Germinal center (tissue), 1 donor: ENCODE results near the gene KLHL21.
"Not testable (repeated sequence)": the region's sequence is repeated elsewhere in the genome, so short reads cannot be mapped to it uniquely, and the experiment has no call there.

ENCODE experiments used
- DNase-seq: peaks from one replicate; pipeline ENCODE4 v3.0.0; 2012; ENCODE audit warnings: mixed read lengths, low spot score

Gene KLHL21

DNA sequence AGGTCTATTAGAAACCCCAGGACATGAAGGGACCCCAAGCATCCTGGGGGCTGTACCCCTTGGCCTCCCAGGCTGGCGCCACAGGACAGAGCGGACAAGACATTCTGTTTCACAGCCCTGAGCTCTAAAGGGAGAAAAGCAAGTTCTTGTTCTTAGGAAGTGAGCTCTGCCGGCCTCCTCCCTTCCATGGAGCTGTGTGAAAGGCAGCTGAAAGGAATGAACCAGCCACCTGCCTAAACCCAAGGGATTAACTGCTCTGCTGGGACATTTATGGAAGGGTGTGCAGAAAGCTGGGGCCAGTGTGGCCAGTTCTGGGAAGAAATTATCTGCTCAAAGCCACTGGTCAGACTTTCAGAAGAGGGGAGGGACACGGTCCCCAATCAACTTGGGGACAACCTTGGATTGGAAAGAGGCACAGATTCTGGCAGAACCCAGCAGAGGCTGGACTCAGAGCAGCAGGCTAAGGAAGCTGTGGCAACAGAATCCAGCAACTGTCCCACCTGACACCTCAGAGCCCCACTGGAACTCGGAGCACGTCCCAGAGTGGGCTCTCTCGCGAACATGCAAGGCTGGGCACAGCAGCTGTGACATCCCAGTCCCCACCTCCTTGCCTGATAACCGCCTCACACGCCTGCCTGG is 2.1 kb downstream of the KLHL21 start:
- no peak for DNase-seq

DNA sequence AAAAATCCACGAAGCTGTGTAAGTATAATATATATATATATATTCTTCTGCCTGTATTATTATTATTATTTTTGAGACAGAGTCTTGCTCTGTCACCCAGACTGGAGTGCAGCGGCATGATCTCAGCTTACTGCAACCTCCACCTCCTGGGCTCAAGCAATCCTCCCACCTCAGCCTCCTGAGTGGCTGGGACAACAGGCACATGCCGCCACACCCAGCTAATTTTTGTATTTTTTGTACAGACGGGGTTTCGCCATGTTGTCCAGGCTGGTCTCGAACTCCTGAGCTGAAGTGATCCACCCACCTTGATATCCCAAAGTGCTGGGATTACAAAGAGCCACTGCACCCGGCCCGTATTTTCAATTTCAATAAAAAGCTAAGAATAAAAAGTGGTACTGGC is 2.7 kb downstream of the KLHL21 start:
- not testable (repeated sequence) for DNase-seq

DNA sequence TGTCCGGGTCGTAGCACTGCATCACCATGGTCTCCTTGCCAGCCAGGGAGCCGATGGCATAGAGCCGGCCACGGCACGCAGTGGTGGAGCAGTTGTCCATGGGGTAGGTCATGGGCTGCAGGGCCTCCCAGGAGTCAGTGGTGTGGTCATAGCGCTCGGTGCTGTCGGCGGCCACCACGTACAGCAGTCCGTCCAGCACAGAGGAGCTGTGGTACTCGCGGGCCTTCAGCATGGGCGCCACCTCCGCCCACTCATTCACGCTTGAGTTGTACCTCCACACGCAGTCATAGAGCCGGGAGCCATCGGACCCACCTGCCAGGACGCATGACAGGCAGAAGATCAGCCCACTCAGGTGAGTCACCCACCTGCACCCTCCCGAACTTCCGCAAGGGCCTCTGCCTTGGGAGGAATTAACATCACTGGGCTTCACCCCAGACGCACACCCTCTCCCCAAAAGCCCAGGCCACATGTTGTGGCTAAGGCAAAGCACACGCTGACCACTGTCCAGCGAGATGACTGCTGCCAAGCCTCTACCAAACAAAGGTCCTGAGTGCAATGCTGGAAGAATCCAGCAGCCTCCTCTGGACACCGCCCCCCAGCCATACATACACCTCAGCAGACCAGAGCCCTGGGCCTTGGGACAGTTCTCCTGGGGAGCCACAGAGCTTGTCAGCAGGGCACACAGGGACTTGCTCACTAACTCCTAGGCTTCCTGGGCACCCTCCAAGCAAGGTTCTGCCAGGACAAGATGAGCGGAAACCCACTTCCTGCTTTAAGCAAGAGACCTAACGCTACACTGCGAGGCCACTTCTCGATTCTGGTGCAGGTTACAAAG is 3.3 kb downstream of the KLHL21 start:
- peak; percentile 46 for DNase-seq

GRCh38 chr1:6597777-6598131 is 4.9 kb downstream of the KLHL21 start:
- no peak for DNase-seq

DNA sequence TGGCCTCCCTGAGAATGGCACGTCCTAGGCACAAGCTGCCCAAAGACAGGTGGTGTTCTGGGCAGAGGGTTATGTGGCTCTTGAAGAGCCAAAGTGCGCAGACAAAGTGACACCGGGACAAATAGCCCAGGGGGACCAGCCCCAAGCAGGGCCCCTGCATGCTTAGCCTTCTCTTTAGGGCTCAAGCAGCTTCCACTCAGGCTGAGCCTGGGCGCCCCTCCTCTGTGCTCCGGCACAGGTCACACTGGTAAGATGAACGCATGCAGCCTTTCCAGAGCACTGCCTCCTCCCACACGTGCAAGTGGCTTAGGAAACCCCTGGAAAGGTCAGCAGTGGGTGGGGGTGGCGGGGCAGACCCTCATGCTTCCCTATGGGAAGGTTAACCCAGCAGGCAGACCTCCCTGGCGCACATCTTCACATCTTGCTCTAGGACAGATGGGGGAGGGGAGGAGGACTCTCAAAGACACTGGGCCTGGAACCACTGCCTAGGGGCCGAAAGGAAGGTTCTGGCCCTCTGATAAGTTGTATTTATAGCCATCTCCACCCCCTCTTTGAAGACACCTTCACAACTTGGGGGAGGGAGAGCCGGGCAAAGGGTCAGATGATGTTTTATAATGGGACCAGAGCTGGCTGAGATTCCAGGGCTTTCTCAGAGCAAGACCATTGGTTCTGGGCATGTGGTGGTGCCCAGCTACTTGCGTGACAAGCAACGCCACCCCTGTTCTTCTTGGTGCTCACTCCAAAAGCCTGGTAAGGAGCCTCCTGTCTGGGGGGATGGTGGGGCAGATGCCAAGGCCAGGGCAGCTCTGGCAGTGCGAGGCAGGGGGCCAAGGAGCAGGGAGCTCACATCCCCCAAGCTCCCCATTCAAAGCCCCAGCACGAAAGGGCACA is 5.5 kb downstream of the KLHL21 start:
- no peak for DNase-seq

- DNase-seq: no peak
Observed at GRCh38 chr1:6596351-6596750, 6.3 kb downstream of the KLHL21 start.

- DNase-seq: no peak
Observed at GRCh38 chr1:6594977-6595740, 7.5 kb downstream of the KLHL21 start.

- DNase-seq: no peak
Observed at GRCh38 chr1:6593810-6594209, 8.9 kb downstream of the KLHL21 start.

DNA sequence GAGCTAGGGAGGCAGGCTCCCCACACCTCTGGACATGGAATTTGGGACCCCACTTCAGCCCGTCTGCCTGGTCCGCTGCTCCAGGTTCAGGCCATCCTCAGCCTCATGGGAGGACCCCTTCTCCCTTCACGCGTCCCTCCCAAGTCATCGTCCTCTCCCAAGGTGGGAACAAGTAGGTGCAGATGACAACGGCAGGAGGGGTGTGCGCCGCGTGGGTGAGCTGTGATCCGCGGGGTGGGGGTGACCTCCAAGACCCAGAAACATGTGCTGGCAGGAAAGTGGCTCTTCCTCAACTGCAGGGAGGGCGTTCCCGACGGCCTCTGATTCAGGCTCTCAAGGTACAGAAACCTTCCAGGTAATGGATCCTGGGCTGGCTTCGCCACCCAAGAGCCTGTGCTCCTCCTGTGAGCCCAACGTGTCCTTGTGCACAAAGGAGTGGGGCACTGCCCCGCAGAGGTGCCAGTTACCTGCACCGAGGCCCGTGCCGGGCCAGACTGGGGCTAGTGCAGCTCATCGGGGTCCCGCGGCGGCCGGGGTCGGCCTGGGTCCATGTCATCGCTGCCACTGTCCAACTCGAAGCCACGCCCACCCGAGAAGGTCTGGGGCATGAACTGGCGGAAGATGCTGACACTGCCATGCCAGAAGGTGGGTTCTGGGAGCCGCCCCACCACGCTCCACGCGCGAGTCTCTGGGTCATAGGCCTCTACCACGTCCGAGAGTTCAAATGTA is 9.6 kb downstream of the KLHL21 start:
- DNase-seq: no peak

DNA sequence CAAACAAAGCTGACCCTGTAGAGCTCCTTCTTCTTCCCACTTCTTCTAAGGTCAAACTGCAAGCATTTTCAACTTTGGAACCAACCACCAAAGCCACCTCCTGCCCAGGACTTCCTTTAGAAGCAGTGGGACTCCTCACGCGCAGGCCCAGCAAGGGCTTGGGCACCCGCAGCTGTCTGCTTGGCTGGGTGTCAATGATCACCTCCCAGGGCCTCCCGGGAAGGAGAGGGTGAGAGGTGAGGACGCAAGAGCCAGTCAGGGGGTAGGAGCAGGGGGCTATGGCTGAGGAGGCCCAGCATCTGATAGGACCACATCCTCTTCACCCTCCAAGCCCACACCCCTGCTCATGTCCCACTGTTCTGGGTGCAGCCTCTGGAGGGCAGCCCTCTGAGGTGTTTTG is 10.2 kb downstream of the KLHL21 start:
- DNase-seq: no peak

- DNase-seq: no peak
Observed at GRCh38 chr1:6591644-6592043, 11.0 kb downstream of the KLHL21 start.

DNA sequence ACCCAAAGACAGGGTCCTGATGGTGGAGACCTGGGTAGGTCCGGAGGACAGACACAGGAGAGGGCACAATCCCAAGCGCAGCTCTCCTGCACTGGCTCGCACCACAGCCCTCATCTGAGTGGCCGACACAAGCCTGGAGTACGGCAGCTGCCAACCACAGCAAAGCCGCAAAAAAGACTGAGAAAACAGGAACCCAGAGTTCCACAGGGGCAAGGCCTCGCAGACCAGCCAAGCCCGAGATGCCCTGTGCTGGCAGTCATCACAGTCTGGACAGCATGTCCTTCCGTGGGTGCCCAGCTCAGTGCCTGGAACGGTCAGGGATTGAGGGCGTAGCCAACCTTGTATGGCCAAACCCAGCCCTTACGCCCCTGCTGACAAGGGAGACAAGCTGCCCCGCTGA is 11.4 kb downstream of the KLHL21 start:
- no peak for DNase-seq

DNA sequence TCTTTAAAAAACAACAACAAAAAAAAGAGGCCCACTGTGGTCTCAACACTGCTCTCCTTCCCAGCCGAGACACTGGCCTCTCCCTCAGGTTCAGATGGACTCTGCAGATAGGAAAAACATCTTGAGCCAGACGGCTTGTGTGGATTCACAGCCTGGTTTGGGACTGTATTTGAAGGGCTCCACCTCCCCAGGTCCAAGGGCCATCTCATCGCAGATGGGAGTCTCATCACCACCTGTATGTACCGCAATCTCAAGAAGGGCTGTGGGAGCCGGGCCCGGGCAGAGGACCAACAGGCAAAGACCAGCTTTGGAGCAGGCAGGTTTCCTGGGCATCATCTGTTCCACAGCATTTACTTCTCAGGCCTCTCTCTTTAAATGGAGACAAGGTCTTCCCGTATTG is 12.6 kb downstream of the KLHL21 start:
- DNase-seq: no peak

DNA sequence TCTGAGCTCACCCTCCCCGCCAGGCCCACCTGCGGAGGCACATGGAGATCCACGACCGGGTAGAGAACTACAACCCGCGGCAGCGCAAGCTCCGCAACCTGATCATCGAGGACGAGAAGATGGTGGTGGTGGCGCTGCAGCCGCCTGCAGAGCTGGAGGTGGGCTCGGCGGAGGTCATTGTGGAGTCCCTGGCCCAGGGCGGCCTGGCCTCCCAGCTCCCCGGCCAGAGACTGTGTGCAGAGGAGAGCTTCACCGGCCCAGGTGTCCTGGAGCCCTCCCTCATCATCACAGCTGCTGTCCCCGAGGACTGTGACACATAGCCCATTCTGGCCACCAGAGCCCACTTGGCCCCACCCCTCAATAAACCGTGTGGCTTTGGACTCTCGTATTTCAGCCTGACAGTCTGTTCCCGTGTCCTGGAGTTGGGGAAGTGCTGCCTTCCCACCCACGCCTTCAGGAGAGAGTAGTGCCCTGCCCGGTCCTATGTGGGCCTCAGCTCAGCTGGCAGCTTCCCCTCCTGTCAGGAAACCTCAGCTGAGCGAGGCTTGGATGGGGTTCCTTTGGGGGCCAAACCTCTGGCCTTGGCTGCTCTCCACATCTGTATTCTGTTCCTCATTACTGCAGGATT is 13.7 kb downstream of the KLHL21 start:
- no peak for DNase-seq

GRCh38 chr1:6588128-6588892 is 14.4 kb downstream of the KLHL21 start:
- no peak for DNase-seq

GRCh38 chr1:6587261-6588005 is 15.2 kb downstream of the KLHL21 start:
- no peak for DNase-seq

- no peak for DNase-seq
Observed at GRCh38 chr1:6586404-6586816, 16.3 kb downstream of the KLHL21 start.

GRCh38 chr1:6585841-6586240 is 16.8 kb downstream of the KLHL21 start:
- no peak for DNase-seq

DNA sequence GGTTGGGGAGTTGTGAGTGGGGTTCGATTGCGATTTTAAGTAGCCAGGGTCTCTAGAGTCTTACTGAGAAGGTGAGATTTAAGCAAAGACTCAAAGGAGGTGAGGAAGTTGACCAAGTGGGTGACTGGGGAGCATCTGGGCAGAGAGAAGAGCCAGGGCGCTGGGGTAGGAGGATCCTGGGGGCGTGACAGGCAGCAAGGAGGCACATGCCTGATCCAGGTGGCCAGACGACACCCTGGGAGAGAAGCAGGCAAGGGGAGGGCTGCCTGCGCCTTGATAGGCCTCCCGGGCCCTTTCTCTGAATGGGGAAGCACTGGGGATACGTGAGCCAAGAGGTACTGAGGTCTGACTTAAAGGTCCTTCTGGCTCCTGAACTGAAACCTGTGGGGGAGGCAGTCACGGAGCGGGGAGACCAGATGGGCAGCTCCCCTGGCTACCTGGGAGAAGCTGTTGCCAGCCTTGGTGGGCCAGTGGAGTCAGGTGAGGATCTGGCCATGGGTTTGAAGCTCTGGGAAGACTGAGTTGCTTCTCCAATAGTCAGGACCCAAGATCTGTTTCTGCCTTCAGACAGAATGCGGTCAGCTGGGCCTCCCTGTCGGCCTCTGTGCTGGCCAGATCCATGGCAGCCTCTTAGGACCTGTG is 17.5 kb downstream of the KLHL21 start:
- no peak for DNase-seq
